ENCODE data around the gene GRID1. TPM values are rescaled to one million over a fixed set of nuclear protein-coding genes. Genes with fewer than 3 reads are reported as not detected.

GRID1 gene
- total and polyA plus RNA-seq, 8 donors: 0.31 to 8.5 (median 1.0) TPM; not detected in 1

- H3K4me3 ChIP-seq: no peak overlapping the region
- H3K4me1 ChIP-seq: no peaks in the 10 kb centered on the region
- no peak for DNase-seq
- peaks cover 0 to 4% (median 0%) of the 10 kb centered on the region in 3 donors for H3K27me3 ChIP-seq
- TF ChIP-seq POLR2AphosphoS5 (IDR thresholded peaks at IDR 0.05) (no peak), CTCF (IDR thresholded peaks at IDR 0.05) (no peak), POLR2A (IDR thresholded peaks at IDR 0.05) (no peak), EP300 (IDR thresholded peaks at IDR 0.05) (no peak)
- WGBS, 5 donors: 81 to 100% (median 86%) methylated on average over 2 to 5 of the region's 5 CpGs
- H3K36me3 ChIP-seq: no peaks in the 10 kb centered on the region
- H3K27ac ChIP-seq: no peak overlapping the region
- intact Hi-C loops (cut with DNase I; ENCODE audit: low total_unique reads): no loop called here
- no peaks in the 10 kb centered on the region for H3K9me3 ChIP-seq
Measured at GRCh38 chr10:86218842-86219241, 147.8 kb downstream of the GRID1 start.

GRCh38 chr10:86218160-86218559, 148.4 kb downstream of the GRID1 start:
- no peaks in the 10 kb centered on the region for H3K36me3 ChIP-seq
- 84 to 93% (median 87%) methylated on average over 4 of the region's 4 CpGs for WGBS, 5 donors
- no peaks in the 10 kb centered on the region for H3K4me1 ChIP-seq
- H3K4me3 ChIP-seq: no peak overlapping the region
- TF ChIP-seq POLR2A (IDR thresholded peaks at IDR 0.05): no peak
- no peak for TF ChIP-seq EP300 (IDR thresholded peaks at IDR 0.05)
- TF ChIP-seq POLR2AphosphoS5 (IDR thresholded peaks at IDR 0.05): no peak
- H3K9me3 ChIP-seq: no peaks in the 10 kb centered on the region
- DNase-seq: no peak
- peaks cover 0 to 4% (median 0%) of the 10 kb centered on the region in 3 donors for H3K27me3 ChIP-seq
- intact Hi-C loops (cut with DNase I; ENCODE audit: low total_unique reads): no loop called here
- H3K27ac ChIP-seq: no peak overlapping the region

- 72 to 84% (median 77%) methylated on average over 7 to 10 of the region's 10 CpGs for WGBS, 5 donors
- intact Hi-C loops (cut with DNase I; ENCODE audit: low total_unique reads): no loop called here
- Histone ChIP-seq H3K36me3 (no peaks in the 10 kb centered on the region), H3K4me3 (no peak overlapping the region), H3K9me3 (no peaks in the 10 kb centered on the region), H3K27me3 (peaks cover 0 to 4% (median 0%) of the 10 kb centered on the region in 3 donors), H3K27ac (no peak overlapping the region), H3K4me1 (no peaks in the 10 kb centered on the region)
- DNase-seq: no peak
- TF ChIP-seq CTCF (IDR thresholded peaks at IDR 0.05) (no peak), POLR2AphosphoS5 (IDR thresholded peaks at IDR 0.05) (no peak), EP300 (IDR thresholded peaks at IDR 0.05) (no peak), POLR2A (IDR thresholded peaks at IDR 0.05) (no peak)
Measured at GRCh38 chr10:86217371-86218080, 149.1 kb downstream of the GRID1 start.

- TF ChIP-seq POLR2A (IDR thresholded peaks at IDR 0.05) (no peak), CTCF (IDR thresholded peaks at IDR 0.05) (no peak), POLR2AphosphoS5 (IDR thresholded peaks at IDR 0.05) (no peak), EP300 (IDR thresholded peaks at IDR 0.05) (no peak)
- 77 to 100% (median 86%) methylated on average over 1 of the region's 1 CpG for WGBS, 5 donors
- DNase-seq: no peak
- no peaks in the 10 kb centered on the region for H3K36me3 ChIP-seq
- peaks cover 0 to 4% (median 0%) of the 10 kb centered on the region in 3 donors for H3K27me3 ChIP-seq
- intact Hi-C loops (cut with DNase I; ENCODE audit: low total_unique reads): no loop called here
- H3K4me1 ChIP-seq: no peaks in the 10 kb centered on the region
- H3K9me3 ChIP-seq: no peaks in the 10 kb centered on the region
- H3K4me3 ChIP-seq: no peak overlapping the region
- no peak overlapping the region for H3K27ac ChIP-seq
Measured at GRCh38 chr10:86216886-86217285, 149.7 kb downstream of the GRID1 start.

- Histone ChIP-seq H3K4me3 (no peak overlapping the region), H3K27ac (no peak overlapping the region), H3K27me3 (peaks cover 0 to 4% (median 0%) of the 10 kb centered on the region in 3 donors), H3K4me1 (no peaks in the 10 kb centered on the region), H3K36me3 (no peaks in the 10 kb centered on the region), H3K9me3 (no peaks in the 10 kb centered on the region)
- no peak for TF ChIP-seq CTCF (IDR thresholded peaks at IDR 0.05)
- no peak for TF ChIP-seq POLR2A (IDR thresholded peaks at IDR 0.05)
- TF ChIP-seq EP300 (IDR thresholded peaks at IDR 0.05): no peak
- no peak for TF ChIP-seq POLR2AphosphoS5 (IDR thresholded peaks at IDR 0.05)
- 52 to 63% (median 54%) methylated on average over 5 of the region's 5 CpGs for WGBS, 5 donors
- intact Hi-C loops (cut with DNase I; ENCODE audit: low total_unique reads): no loop called here
- no peak for DNase-seq
Measured at GRCh38 chr10:86215712-86216111, 150.9 kb downstream of the GRID1 start.
